GM19438 (cell line): ENCODE data around the gene LNX2.

ENCODE experiments used
- ATAC-seq: cut with Tn5 transposase; IDR thresholded peaks from one replicate; pipeline ENCODE4 v1.9.1; 2021; ENCODE audit warnings: low read depth; ENCODE audit not compliant: unreplicated experiment

The LNX2 gene

GRCh38 chr13:27570906-27571305 is 49.4 kb downstream of the LNX2 start:
- no peak for ATAC-seq

GRCh38 chr13:27569405-27569804 is 50.9 kb downstream of the LNX2 start:
- no peak for ATAC-seq

DNA sequence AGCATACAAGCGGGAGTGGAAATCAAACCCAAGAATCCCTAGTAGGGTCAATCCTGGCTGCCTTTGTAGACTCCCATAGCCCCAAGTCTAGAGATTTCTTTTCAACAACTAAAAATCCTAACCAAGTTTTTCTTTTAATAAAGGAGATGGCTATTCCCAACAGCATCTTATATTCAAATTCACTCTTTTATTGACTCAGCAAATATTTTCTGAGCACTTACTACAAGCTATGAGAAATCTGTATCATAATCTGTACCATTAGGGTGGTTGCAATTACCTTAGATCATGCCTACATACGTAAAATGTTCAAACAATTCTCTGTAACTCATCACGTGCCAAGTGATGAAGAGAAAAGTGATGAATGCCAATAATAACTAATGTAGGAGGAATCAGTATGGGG is 54.5 kb downstream of the LNX2 start:
- ATAC-seq: no peak

DNA sequence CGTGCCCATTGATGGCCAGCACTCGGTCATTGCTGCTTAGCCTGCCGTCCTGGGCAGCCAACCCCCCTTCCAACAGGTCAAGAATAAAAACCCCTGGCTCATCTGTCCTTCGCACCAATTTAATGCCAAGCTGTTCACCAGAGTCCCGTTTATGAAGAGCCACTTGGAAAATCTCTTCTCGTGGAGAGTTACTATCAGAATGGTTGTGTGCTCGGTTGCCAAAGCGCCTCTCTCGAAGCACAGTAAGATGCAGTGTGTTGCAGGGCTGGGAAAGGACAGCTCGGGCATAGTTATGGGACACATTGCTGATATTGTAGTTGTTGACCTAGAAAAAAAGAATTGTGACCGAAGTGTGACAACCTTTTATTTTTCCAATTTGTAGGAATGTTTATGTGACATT is 57.9 kb downstream of the LNX2 start:
- ATAC-seq: no peak

- ATAC-seq: no peak
Observed at GRCh38 chr13:27559719-27560118, 60.6 kb downstream of the LNX2 start.

- no peak for ATAC-seq
Observed at GRCh38 chr13:27556109-27556508, 64.2 kb downstream of the LNX2 start.

DNA sequence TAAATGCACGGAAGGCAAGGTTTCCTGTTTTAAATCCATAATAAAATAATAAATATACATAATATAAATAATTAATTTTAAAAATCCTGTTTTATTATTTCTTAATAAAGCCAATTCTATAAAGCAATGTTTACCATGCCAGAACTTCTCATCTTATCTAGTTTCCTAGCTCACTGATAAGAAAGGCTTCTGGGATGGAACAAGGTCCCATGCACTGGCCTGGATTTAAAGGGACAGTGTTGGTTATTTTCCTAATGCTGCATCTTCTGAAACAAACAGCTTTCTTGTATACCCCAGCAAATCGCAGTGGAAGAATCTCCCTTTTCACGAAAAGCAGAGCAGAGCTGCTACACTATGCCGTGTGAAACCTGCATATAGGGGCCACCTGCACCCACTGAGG is 68.8 kb downstream of the LNX2 start:
- ATAC-seq: no peak

GRCh38 chr13:27549406-27549981 is 70.8 kb downstream of the LNX2 start:
- no peak for ATAC-seq

DNA sequence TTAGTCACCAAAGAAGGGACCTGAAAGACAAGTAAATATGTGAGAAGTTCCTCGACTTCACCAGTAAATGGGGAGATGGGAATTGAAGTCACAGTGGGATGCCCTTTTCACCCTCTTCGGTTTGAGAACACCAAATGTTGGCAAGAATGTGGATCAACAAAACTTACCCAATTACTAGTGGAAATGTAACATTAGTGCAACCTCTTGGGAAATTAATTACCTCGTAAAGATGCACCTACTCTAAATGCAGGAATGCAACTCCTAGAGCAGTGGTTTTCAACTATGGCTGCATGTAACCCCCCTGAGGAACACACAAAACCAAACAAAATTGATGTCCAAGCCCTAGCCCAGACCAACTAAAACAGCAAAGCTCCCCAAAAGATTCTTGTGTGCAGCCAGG is 78.1 kb downstream of the LNX2 start:
- ATAC-seq: no peak

DNA sequence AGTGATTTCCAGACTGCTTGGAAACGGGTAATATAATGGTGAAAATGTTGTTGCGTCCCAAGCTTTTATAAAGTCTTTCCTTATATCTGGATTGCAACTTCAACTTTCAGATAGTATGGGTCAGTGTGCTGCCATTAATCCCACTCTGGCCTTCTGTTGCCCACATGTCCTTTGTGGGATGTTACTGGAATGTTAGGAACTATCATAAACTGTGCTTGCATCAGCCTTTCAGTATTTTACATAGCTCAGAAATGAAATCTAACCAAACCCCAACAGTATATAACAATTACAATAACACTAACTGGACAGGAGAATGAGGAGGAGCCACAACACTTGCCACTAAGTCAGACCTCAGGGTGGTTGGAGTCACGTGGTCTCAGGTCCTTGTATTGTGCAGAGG is 78.9 kb downstream of the LNX2 start:
- no peak for ATAC-seq

- ATAC-seq: no peak
Observed at GRCh38 chr13:27536361-27537101, 83.8 kb downstream of the LNX2 start.

DNA sequence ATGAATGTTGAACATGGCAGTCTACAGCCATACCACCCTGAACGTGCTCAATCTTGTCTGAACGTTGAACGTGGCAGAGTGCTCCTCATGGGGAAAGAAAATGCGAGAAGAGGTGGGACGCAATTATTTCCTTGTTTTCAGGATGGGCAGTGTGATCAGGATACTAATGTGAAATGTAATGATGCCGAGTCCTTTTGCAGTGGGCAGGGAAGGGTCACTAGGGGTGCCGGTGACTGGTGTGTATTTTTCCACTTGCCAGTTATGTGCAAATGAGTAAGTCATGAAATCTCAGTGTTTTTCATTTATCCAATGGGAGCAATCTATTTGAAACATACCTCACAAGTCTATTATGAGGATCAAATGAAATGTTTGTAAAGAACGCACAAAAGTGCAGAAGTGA is 84.8 kb downstream of the LNX2 start:
- ATAC-seq: no peak

GRCh38 chr13:27534981-27535380 is 85.3 kb downstream of the LNX2 start:
- no peak for ATAC-seq

- ATAC-seq: no peak
Observed at GRCh38 chr13:27534108-27534980, 86.0 kb downstream of the LNX2 start.

DNA sequence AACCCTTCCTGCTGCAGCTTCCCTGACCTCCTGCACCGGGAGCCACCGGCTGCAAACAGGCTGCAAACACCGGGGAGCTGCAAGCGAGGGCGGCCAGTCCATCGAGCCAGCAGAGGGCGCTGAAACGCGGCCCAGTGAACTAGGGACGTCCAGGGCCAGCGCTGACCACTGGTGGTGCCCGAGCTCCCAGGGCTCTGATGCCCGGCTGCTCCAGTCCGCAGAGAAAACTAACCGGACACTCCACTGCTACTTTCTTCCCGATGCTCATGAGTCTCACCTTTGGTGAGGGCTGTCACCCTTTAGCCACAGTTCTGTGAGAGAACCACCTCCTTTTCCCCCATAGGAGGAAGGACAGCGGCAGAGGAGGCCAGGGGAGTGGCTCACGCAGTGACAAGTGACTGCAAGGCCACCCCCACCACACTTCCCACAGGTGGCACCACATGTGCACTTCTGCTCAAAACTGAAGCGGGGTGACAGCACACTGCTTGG is 87.1 kb downstream of the LNX2 start:
- ATAC-seq: no peak

DNA sequence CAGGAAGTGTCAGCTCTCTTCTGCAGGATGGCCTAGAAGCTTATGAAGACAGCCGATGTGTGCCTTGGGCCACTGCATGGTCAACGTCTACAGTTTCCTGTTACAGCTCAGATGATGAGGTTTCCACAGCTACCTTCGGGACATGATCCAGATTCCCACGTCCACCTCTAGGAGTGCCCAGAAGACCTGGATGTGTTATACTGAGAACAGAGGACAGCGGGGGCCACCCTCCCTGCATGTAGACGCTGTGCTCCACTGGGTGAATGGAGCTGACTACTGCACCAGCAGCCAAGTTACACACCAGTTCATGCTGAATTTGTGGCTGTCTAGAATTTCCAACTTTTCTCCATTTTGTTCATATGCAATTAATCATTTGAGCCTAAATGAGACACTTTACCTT is 91.4 kb downstream of the LNX2 start:
- no peak for ATAC-seq

DNA sequence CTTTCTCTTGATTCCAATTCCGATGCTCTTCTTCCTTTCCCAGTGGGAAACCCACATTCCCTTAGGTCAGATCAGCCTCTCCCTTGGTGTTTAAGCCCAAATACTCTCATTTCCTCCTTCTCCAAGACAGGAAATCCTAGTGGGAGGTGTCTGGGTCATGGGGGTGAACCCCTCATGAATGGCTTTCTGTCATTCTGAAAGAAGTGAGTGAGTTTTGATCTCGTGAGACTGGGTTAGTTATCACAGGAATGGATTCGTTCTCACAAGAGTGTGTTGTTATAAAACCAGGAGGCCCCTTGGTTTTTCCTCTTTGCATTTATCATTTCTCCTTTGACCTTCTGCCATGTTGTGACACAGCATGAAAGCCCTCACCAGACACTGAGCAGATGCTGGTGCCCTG is 93.8 kb downstream of the LNX2 start:
- ATAC-seq: no peak

DNA sequence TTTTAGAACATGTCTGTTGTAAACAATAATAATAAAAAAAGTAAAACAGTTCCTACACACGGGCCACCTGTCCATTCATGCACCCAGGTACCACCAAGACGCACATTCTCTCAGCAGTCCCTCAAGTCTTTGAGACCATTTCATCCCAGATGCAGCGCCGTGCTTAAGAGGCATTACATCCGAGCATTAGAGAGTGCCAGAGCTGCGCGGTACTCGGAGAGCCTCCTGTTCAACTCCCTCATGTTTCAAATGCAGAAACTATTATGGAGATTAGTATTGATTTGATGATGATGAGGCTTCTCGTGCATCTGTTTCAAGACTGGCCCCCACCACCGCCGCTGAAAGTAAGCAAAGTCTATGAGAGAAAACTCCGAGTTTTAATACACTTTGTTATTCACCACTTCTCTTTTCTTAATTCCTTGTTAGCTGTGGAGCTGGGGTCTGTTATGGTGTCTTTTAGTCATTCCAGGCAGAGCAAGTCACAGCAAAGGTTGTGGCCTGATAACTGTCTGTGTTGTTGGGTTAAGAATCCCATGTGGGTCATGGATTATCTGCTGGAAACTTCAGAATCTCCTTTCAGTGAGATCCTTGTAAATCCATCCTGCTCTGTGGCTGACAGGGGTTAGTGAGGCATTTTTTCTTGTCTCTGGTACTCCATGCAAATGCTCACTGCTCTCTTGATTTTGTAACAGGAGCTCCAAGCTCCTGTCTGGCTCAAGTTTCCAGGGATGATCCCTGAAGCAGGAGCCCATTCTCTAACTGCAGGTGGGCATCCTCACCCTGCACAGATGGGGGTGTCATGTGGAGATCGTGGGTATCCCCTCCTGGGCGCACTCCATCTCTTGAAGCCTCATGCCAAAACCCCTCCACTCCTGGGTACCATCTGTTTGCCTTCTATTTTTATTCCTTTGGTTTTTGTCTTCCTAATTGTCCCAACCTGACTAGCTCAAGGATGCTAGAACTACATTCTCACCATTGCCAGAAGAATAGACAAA is 95.1 kb downstream of the LNX2 start:
- no peak for ATAC-seq

DNA sequence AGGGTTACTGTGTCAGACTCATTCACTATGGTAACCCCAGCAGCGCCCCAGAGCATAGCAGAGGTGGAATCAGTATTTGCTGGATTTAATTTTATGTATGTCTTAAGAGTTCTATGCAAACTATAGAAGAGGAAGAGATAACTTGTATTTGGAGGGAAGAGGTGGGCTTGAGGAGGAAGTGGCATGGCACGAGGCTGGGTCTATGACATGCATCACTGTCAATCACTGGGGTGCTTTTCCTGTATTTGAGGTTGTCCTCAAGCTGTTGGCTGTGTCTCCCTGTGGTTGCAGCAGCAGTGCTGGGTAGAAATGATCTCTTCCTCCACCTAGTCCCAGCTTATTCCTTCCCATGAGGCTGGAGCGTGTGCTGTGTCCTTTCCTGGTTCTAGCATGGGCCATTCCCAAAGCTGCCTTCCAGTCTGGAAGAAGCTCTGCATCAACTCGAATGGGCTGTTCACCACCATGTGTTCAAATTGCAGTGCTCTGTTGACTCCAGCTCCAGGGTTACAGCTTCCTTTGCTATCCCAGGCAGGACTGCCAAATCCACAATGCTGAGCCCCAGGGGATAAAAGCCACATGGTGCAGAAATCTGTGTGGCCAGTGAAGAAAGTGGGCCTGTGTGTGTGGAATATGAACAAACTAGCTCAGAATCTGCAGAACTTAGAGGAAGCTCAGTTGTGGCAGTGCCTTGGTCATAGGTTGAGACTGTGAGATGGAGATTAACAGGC is 96.8 kb downstream of the LNX2 start:
- no peak for ATAC-seq

DNA sequence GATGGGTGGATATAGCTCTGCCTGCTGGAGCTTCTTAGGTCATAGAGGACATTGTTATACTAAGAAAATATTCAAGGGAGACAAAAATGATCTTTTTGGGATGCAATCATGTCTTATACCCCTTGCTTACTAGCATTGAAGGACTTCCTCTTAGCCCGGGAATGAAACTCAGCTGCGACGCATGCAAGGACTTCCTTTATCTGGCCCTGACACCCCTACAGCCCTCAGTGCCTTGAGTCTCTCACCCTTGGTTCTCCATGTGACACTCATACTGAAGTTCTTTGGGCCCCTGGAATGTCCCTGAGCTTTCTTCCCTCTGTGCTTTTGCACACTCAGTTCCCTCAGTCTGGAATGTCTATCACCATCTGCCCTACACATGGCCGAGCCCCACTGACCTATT is 97.5 kb downstream of the LNX2 start:
- ATAC-seq: no peak
